HepG2 (cell line): ENCODE results near the gene TACC2. TPM values are rescaled to one million over a fixed set of nuclear protein-coding genes. Genes with fewer than 3 reads are reported as not detected.
A peak's percentile ranks its signal among the peaks of the same experiment; 100 is the strongest.

ENCODE experiments used
- ARID4A ChIP-seq: sonication (generic); formaldehyde crosslinking; IDR thresholded peaks from 2 replicates; pipeline ENCODE4 v1.5.0; 2020; ENCODE audit warnings: mild to moderate bottlenecking, missing genetic modification reagents, borderline replicate concordance
- ATF1 ChIP-seq: IDR thresholded peaks from 2 replicates; pipeline ENCODE4 v1.6.1; 2016; ENCODE audit warnings: mild to moderate bottlenecking, control low read depth
- ELF4 ChIP-seq: sonication (generic); formaldehyde crosslinking; IDR thresholded peaks from 2 replicates; pipeline ENCODE4 v1.5.0; 2020; ENCODE audit warnings: missing genetic modification reagents, mild to moderate bottlenecking, moderate library complexity, borderline replicate concordance
- FLYWCH1 ChIP-seq: sonication (generic); formaldehyde crosslinking; IDR thresholded peaks from 2 replicates; pipeline ENCODE4 v1.8.1; 2023; ENCODE audit warnings: mild to moderate bottlenecking, missing genetic modification reagents
- FOXP1 ChIP-seq, 2 experiments: fragments of 450-650 bp in 1 of 2; IDR thresholded peaks; 2 replicates each; pipeline ENCODE4 v1.6.1; 2017 to 2018; ENCODE audit warnings: antibody characterized with exemption in 1 of 2
- GATAD2A ChIP-seq: IDR thresholded peaks from 2 replicates; pipeline ENCODE4 v1.6.1; 2016
- HNF4G ChIP-seq, 2 experiments: sonication (generic) in 1 of 2; formaldehyde crosslinking in 1 of 2; IDR thresholded peaks; 2 replicates each; pipeline versions ENCODE4 v1.4.0 to v1.6.1; 2011 to 2020; ENCODE audit warnings: borderline replicate concordance in 2 of 2, low read depth in 2 of 2, mild to moderate bottlenecking in 2 of 2, low read length in 1 of 2, missing genetic modification reagents in 1 of 2, moderate library complexity in 1 of 2
- JUN ChIP-seq: sonication (generic); formaldehyde crosslinking; IDR thresholded peaks from 2 replicates; pipeline ENCODE4 v1.4.0; 2020; ENCODE audit warnings: mild to moderate bottlenecking, missing genetic modification reagents
- MAX ChIP-seq: IDR thresholded peaks from 2 replicates; pipeline ENCODE4 v1.6.1; 2012; ENCODE audit warnings: inconsistent platforms
- MEF2D ChIP-seq: sonication (generic); formaldehyde crosslinking; IDR thresholded peaks from 2 replicates; pipeline ENCODE4 v1.5.1; 2020; ENCODE audit warnings: mild to moderate bottlenecking, missing genetic modification reagents
- NR2F2 ChIP-seq: IDR thresholded peaks from 2 replicates; pipeline ENCODE4 v1.6.1; 2012; ENCODE audit warnings: low read depth, inconsistent platforms, borderline replicate concordance
- RAD21 ChIP-seq: fragments of 450-650 bp; formaldehyde crosslinking; IDR thresholded peaks from 2 replicates; pipeline ENCODE4 v1.5.0; 2020; ENCODE audit warnings: mild to moderate bottlenecking
- REST ChIP-seq, 2 experiments: IDR thresholded peaks; 2 replicates each; pipeline ENCODE4 v1.6.1; 2011 to 2012; ENCODE audit warnings: low read length in 2 of 2, borderline replicate concordance in 1 of 2, low read depth in 1 of 2, mild to moderate bottlenecking in 1 of 2, moderate library complexity in 1 of 2
- RFXANK ChIP-seq: IDR thresholded peaks from 2 replicates; pipeline ENCODE4 v1.6.1; 2016
- SMAD3 ChIP-seq: sonication (generic); formaldehyde crosslinking; IDR thresholded peaks from 2 replicates; pipeline ENCODE4 v1.4.0; 2020; ENCODE audit warnings: missing genetic modification reagents
- SOX5 ChIP-seq: IDR thresholded peaks from 2 replicates; pipeline ENCODE4 v1.6.1; 2016; ENCODE audit warnings: borderline replicate concordance
- ZNF337 ChIP-seq: sonication (generic); formaldehyde crosslinking; IDR thresholded peaks from 2 replicates; pipeline ENCODE4 v1.5.1; 2020; ENCODE audit warnings: missing genetic modification reagents, low read depth, mild to moderate bottlenecking, borderline replicate concordance
- ZNF441 ChIP-seq: sonication (generic); formaldehyde crosslinking; IDR thresholded peaks from 2 replicates; pipeline ENCODE4 v1.7.0; 2021; ENCODE audit warnings: missing genetic modification reagents, borderline replicate concordance
- ZNF546 ChIP-seq: sonication (generic); formaldehyde crosslinking; conservative IDR thresholded peaks from 2 replicates; pipeline ENCODE4 v1.8.1; 2023; ENCODE audit warnings: mild to moderate bottlenecking, missing genetic modification reagents
- ZNF577 ChIP-seq: sonication (generic); formaldehyde crosslinking; IDR thresholded peaks from 2 replicates; pipeline ENCODE4 v1.4.0; 2020; ENCODE audit warnings: mild to moderate bottlenecking, low read depth, missing genetic modification reagents, borderline replicate concordance
- ZNF614 ChIP-seq: IDR thresholded peaks from 2 replicates; pipeline ENCODE4 v1.6.1; 2018; ENCODE audit warnings: missing biosample characterization, missing genetic modification reagents, inconsistent platforms, borderline replicate concordance
- ZNF660 ChIP-seq: sonication (generic); formaldehyde crosslinking; IDR thresholded peaks from 2 replicates; pipeline ENCODE4 v1.5.1; 2020; ENCODE audit warnings: mild to moderate bottlenecking, low read depth, missing genetic modification reagents, borderline replicate concordance
- ZNF841 ChIP-seq: sonication (generic); formaldehyde crosslinking; IDR thresholded peaks from 2 replicates; pipeline ENCODE4 v1.8.1; 2023; ENCODE audit warnings: missing genetic modification reagents, borderline replicate concordance
- polyA plus RNA-seq, 8 experiments: library from polyadenylated mRNA; depleted of rRNA in 3 of 8; stranded (reverse) in 7 of 8; unstranded in 1 of 8; fragments of >200 nt; fragmentation: Illumina TruSeq in 4 of 8; extraction: Trizol in 4 of 8; gene quantifications; 2 replicates each; pipeline versions ENCODE4 v1.2.1 to v1.2.3, GENCODE V29; 2011 to 2016; ENCODE audit warnings: low read depth in 4 of 8, missing spikeins in 1 of 8, mixed read lengths in 1 of 8; ENCODE audit not compliant: insufficient read depth in 1 of 8
- total RNA-seq, 5 experiments: library from RNA; depleted of rRNA; stranded (reverse); fragments of >200 nt; fragmentation: Illumina TruSeq; extraction: Trizol; gene quantifications; 2 replicates each; pipeline ENCODE4 v1.2.3, GENCODE V29; 2016; ENCODE audit warnings: low read depth in 1 of 5

Gene TACC2
- total and polyA plus RNA-seq, 2 of the 13 experiments (the other 11 are each of a cell fraction or from before 2014, with no cell fraction given), result 11.8 to 16.0 TPM

GRCh38 chr10:122056431-122057094, 67.6 kb downstream of the TACC2 start (continued):
- TF ChIP-seq ARID4A, result no peak
- TF ChIP-seq ZNF577, result no peak
- TF ChIP-seq HNF4G (IDR thresholded peaks at IDR 0.05; ENCODE audit: borderline replicate concordance, low read depth, low read length), result no peak
- no peak for TF ChIP-seq HNF4G (CRISPR knock-in tag; IDR thresholded peaks at IDR 0.05; ENCODE audit: borderline replicate concordance, low read depth)
- TF ChIP-seq ELF4, result no peak
- no peak for TF ChIP-seq ZNF660 (CRISPR knock-in tag)
- TF ChIP-seq SOX5 (CRISPR knock-in tag), result peak; percentile 68; the same call in 1 of the 2 replicates
- TF ChIP-seq JUN, result no peak; the same call in 1 of the 2 replicates
- TF ChIP-seq RAD21 (CRISPR knock-in tag), result no peak
- no peak for TF ChIP-seq ZNF441 (CRISPR knock-in tag)
- TF ChIP-seq REST (IDR thresholded peaks at IDR 0.05; ENCODE audit: borderline replicate concordance in 1 of 2, low read depth in 1 of 2, low read length in 2 of 2), result no peak
- 0 out of 2 replicates have a peak, but pooled peaks have one; percentile 24 for TF ChIP-seq MEF2D (CRISPR knock-in tag)
- peak; percentile 49 for TF ChIP-seq GATAD2A (CRISPR knock-in tag)
- TF ChIP-seq MAX, result no peak
- no peak for TF ChIP-seq RFXANK
- TF ChIP-seq ZNF841 (CRISPR knock-in tag), result no peak
- TF ChIP-seq ATF1, result no peak
- TF ChIP-seq SMAD3, result no peak
- TF ChIP-seq ZNF546 (CRISPR knock-in tag), result no peak
- no peak; the same call in 1 of the 2 replicates for TF ChIP-seq NR2F2
- TF ChIP-seq ZNF614, result 0 out of 2 replicates have a peak, but pooled peaks have one; percentile 23
- no peak for TF ChIP-seq FLYWCH1
- no peak for TF ChIP-seq FOXP1 (IDR thresholded peaks at IDR 0.05)
- peak; percentile 47; the same call in 1 of the 2 replicates for TF ChIP-seq FOXP1 (CRISPR knock-in tag; IDR thresholded peaks at IDR 0.05)
- no peak for TF ChIP-seq ZNF337 (CRISPR knock-in tag)
